Mesothelial cell of epicardium (in vitro differentiated cells): ENCODE data around the gene FEN1. TPM values are rescaled to one million over a fixed set of nuclear protein-coding genes. Genes with fewer than 3 reads are reported as not detected.

ENCODE experiments used
- DNase-seq, 2 experiments: peaks; one replicate each; pipeline ENCODE4 v3.0.0; 2021; ENCODE audit warnings: low spot score in 2 of 2; ENCODE audit not compliant: unreplicated experiment in 2 of 2
- H3K27ac Mint-ChIP-seq: 2 replicates; pipeline ENCODE4 v1.8.0; 2021; ENCODE audit warnings: mixed read lengths
- H3K27me3 Mint-ChIP-seq: 2 replicates; pipeline ENCODE4 v1.8.0; 2021; ENCODE audit warnings: low read depth, mixed read lengths
- H3K36me3 Mint-ChIP-seq: 2 replicates; pipeline ENCODE4 v1.8.0; 2021; ENCODE audit warnings: mixed read lengths
- H3K4me1 Mint-ChIP-seq: 2 replicates; pipeline ENCODE4 v1.8.0; 2021; ENCODE audit warnings: mixed read lengths
- H3K4me3 Mint-ChIP-seq: 2 replicates; pipeline ENCODE4 v1.8.0; 2021; ENCODE audit warnings: mild to moderate bottlenecking, moderate library complexity, mixed read lengths
- H3K9me3 Mint-ChIP-seq: 2 replicates; pipeline ENCODE4 v1.8.0; 2021; ENCODE audit warnings: mixed read lengths
- total RNA-seq: library from RNA; stranded (reverse); gene quantifications from 3 replicates; pipeline ENCODE4 v1.2.1, GENCODE V29; 2021
- TF ChIP-seq, protein P1 (sequence below): fragments of 200-600 bp; sonication (generic); IDR thresholded peaks from one replicate; pipeline ENCODE4 v1.5.0; 2021; ENCODE audit warnings: antibody characterized with exemption; ENCODE audit not compliant: unreplicated experiment

Gene FEN1
- total RNA-seq, 1 donor from 2014 or later = 20.3 TPM

GRCh38 chr11:61797263-61797944, 4.7 kb downstream of the FEN1 start:
- Mint-ChIP-seq H3K27ac (peak overlapping the region; percentile 81), H3K4me3 (no peak overlapping the region), H3K36me3 (peaks cover 11% of the 10 kb centered on the region), H3K4me1 (peaks cover 16% of the 10 kb centered on the region), H3K9me3 (no peaks in the 10 kb centered on the region), H3K27me3 (no peaks in the 10 kb centered on the region)
- TF ChIP-seq, protein P1, sequence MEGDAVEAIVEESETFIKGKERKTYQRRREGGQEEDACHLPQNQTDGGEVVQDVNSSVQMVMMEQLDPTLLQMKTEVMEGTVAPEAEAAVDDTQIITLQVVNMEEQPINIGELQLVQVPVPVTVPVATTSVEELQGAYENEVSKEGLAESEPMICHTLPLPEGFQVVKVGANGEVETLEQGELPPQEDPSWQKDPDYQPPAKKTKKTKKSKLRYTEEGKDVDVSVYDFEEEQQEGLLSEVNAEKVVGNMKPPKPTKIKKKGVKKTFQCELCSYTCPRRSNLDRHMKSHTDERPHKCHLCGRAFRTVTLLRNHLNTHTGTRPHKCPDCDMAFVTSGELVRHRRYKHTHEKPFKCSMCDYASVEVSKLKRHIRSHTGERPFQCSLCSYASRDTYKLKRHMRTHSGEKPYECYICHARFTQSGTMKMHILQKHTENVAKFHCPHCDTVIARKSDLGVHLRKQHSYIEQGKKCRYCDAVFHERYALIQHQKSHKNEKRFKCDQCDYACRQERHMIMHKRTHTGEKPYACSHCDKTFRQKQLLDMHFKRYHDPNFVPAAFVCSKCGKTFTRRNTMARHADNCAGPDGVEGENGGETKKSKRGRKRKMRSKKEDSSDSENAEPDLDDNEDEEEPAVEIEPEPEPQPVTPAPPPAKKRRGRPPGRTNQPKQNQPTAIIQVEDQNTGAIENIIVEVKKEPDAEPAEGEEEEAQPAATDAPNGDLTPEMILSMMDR = peak; percentile 74
- DNase-seq = peak in 1 of 2 experiments; percentile 71

GRCh38 chr11:61799665-61800284, 7.1 kb downstream of the FEN1 start:
- H3K27me3 Mint-ChIP-seq = no peaks in the 10 kb centered on the region
- H3K4me3 Mint-ChIP-seq = no peak overlapping the region
- TF ChIP-seq, protein P1 = no peak
- no peak for DNase-seq
- peaks cover 15% of the 10 kb centered on the region for H3K4me1 Mint-ChIP-seq
- H3K27ac Mint-ChIP-seq = peak overlapping the region; percentile 35
- H3K9me3 Mint-ChIP-seq = no peaks in the 10 kb centered on the region
- H3K36me3 Mint-ChIP-seq = peaks cover 21% of the 10 kb centered on the region

DNA sequence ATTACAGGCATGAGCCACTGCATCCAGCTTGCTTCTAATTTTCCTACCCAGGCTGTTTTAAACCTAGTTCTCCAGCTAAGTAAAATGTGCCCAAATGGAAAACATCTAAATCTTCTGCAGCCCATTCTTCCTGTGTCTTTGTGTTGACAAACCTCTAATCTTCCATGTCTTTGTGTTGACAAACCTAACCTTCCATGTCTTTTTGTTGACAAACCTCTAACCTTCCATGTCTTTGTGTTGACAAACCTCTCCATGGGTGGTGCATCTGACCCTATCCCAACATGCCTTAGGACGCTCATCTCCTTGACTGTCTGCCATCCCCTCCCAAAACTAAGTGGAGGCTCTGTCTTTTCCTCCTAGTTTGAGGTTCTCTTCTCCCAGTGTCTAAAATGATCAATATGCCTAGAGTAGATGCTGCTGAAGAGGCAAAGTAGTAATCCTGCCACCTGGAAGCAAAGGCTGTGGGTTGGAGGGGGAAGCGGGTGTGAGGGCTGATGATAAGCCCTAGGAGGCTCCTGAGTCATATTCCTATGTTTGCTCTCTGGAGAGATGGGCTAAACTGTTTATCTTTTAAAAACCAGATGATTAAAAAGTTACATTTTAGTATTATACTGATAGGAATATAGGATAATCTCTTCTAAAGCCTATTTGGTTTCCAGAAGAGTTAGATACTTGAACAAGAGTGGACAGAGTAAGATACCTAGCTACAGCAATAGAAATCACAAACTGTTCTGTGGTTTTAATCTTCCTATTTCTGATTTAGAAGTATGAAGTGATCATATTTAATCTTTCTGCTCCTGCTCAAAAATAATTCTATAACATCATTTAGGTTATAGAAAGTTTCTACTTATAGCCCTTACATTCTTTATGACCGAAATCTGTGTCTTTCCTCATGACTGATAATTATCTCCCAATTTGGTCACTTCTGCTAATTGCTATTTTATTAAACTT, 7.9 kb downstream of the FEN1 start:
- TF ChIP-seq, protein P1 = no peak
- peaks cover 22% of the 10 kb centered on the region for H3K36me3 Mint-ChIP-seq
- H3K4me1 Mint-ChIP-seq = peaks cover 18% of the 10 kb centered on the region
- no peak overlapping the region for H3K4me3 Mint-ChIP-seq
- H3K27me3 Mint-ChIP-seq = no peaks in the 10 kb centered on the region
- no peaks in the 10 kb centered on the region for H3K9me3 Mint-ChIP-seq
- peak overlapping the region; percentile 43 for H3K27ac Mint-ChIP-seq
- DNase-seq = no peak

GRCh38 chr11:61802605-61803004, 9.9 kb downstream of the FEN1 start:
- peaks cover 34% of the 10 kb centered on the region for H3K36me3 Mint-ChIP-seq
- no peak overlapping the region for H3K4me3 Mint-ChIP-seq
- no peaks in the 10 kb centered on the region for H3K9me3 Mint-ChIP-seq
- TF ChIP-seq, protein P1 = no peak
- no peaks in the 10 kb centered on the region for H3K27me3 Mint-ChIP-seq
- no peak overlapping the region for H3K27ac Mint-ChIP-seq
- DNase-seq = no peak
- H3K4me1 Mint-ChIP-seq = peaks cover 12% of the 10 kb centered on the region

DNA sequence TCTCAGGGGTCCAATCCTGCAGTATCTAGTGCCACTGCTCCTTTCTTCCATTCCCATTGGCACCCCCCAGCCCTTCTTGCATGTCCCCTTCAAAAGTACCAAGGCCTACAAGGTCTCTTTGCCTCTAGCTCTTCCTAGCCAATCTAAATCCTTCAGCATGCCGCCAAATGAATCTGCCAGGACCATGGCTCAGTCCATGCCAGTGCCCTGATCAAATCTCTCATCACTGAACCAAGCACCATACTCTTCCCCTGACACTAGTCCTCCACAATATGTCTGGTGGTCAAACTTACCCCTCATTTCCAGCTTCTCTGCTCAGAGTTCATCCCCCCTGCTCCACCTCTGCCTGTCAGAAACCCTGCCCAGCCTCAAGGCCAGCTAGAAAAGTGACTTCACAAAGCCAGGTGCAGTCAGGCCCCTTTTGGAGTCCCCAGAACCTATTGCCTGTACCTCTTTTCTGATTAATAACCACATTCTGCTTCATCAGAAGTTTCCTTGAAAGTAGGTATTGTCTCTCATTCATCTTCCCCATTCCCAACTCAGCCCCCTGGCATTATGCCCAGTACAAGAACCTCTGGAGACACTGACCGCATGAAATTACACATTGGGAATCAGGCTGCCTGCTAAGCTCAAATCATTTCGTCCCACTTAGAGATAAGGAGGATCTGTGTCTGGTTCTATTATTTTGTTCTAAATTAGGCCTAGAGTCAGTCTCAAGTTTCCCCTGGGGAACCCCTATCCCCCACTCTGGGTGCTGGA, 11.4 kb downstream of the FEN1 start:
- TF ChIP-seq, protein P1 = no peak
- H3K4me1 Mint-ChIP-seq = peaks cover 12% of the 10 kb centered on the region
- H3K36me3 Mint-ChIP-seq = peaks cover 41% of the 10 kb centered on the region
- no peak overlapping the region for H3K4me3 Mint-ChIP-seq
- no peaks in the 10 kb centered on the region for H3K27me3 Mint-ChIP-seq
- peak overlapping the region; percentile 72 for H3K27ac Mint-ChIP-seq
- no peak for DNase-seq
- no peaks in the 10 kb centered on the region for H3K9me3 Mint-ChIP-seq
